SK-N-MC (cell line): ENCODE data around the gene SYVN1.

Source experiments
- DNase-seq: peaks from one replicate; pipeline ENCODE4 v3.0.0-alpha.2; 2011; ENCODE audit warnings: low read depth, low spot score
- H3K27ac ChIP-seq: fragments of 200-600 bp; sonication (generic); 2 replicates; pipeline ENCODE4 v1.5.1; 2016; ENCODE audit warnings: mixed run types
- H3K36me3 ChIP-seq: fragments of 200-600 bp; sonication (generic); 2 replicates; pipeline ENCODE4 v1.6.1; 2017; ENCODE audit warnings: antibody characterized with exemption, low read length, mixed read lengths; ENCODE audit not compliant: insufficient read depth
- H3K4me3 ChIP-seq: fragments of 200-600 bp; sonication (generic); 2 replicates; pipeline ENCODE4 v1.5.1; 2016
- H3K9ac ChIP-seq: fragments of 200-600 bp; sonication (generic); 2 replicates; pipeline ENCODE4 v1.8.0; 2017; ENCODE audit warnings: mixed run types, mixed read lengths; ENCODE audit not compliant: insufficient read length
- H3K9me3 ChIP-seq: fragments of 200-600 bp; sonication (generic); 2 replicates; pipeline ENCODE4 v1.6.1; 2017; ENCODE audit warnings: low read depth, mild to moderate bottlenecking, antibody characterized with exemption, low read length, moderate library complexity, mixed read lengths
- EZH2 ChIP-seq: fragments of 200-600 bp; sonication (generic); IDR thresholded peaks from one replicate; pipeline ENCODE4 v1.6.1; 2017; ENCODE audit warnings: antibody characterized with exemption
- FOXP2 ChIP-seq: optimal IDR thresholded peaks from 2 replicates; pipeline ENCODE3; 2011; ENCODE audit warnings: mild to moderate bottlenecking, moderate library complexity; ENCODE audit not compliant: insufficient read depth; ENCODE audit errors: extremely low read length, control extremely low read depth
- POLR2AphosphoS5 ChIP-seq: IDR thresholded peaks from 2 replicates; pipeline ENCODE4 v1.6.1; 2012; ENCODE audit warnings: mild to moderate bottlenecking, low read depth, low read length, borderline replicate concordance

SYVN1 gene

GRCh38 chr11:65112546-65113360 lies 21.6 kb downstream of the SYVN1 start:
- DNase-seq, result no peak
- Histone ChIP-seq H3K9me3 (no peaks in the 10 kb centered on the region), H3K4me3 (peak overlapping the region; percentile 98), H3K36me3 (no peaks in the 10 kb centered on the region), H3K9ac (peak overlapping the region; percentile 83), H3K27ac (no peak overlapping the region)
- TF ChIP-seq POLR2AphosphoS5, result no peak; the same call in 1 of the 2 replicates
- TF ChIP-seq FOXP2, result no peak
- no peak for TF ChIP-seq EZH2

GRCh38 chr11:65111744-65112545 lies 22.4 kb downstream of the SYVN1 start, which contains the start of gene TM7SF2:
TSS of gene TM7SF2 (plus strand) at chr11:65111872. CDS start at chr11:65112016, 144 bp downstream.
- H3K9me3 ChIP-seq, result no peaks in the 10 kb centered on the region
- no peak for TF ChIP-seq EZH2
- peak; percentile 98 for TF ChIP-seq POLR2AphosphoS5
- TF ChIP-seq FOXP2, result no peak
- DNase-seq, result no peak
- H3K36me3 ChIP-seq, result no peaks in the 10 kb centered on the region
- peak within 1 kb of the TSS; percentile 83 for H3K9ac ChIP-seq
- peak within 1 kb of the TSS; percentile 98 for H3K4me3 ChIP-seq
- 0 out of 2 replicates have a peak within 1 kb of the TSS, but pooled peaks have one; percentile 6 for H3K27ac ChIP-seq

GRCh38 chr11:65111159-65111743 lies 23.1 kb downstream of the SYVN1 start:
- Histone ChIP-seq H3K4me3 (peak overlapping the region; percentile 98), H3K9me3 (no peaks in the 10 kb centered on the region), H3K9ac (no peak overlapping the region)

DNA sequence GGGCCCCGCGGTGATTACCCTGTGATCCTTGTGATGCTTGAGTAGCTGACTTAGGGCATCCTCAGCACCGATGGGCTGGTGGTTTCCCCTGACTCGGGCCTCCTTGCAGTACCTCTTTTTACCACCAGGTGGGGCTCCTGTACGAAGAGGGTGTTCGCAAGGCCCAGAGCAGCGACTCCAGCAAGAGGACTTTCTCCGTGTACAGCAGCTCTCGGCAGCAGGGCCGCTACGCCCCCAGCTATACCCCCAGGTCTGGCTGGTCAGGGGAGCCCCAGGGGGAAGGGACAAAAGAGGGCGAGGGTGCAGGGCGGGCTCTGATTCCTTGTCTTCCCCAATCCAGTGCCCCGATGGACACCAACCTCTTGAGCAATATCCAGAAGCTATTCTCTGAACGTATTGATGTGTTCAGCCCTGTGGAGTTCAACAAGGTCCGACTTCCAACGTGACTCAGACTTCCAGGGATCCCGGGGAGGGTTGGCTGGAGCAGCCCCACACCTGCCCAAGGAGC lies 23.9 kb downstream of the SYVN1 start:
- H3K27ac ChIP-seq, result no peak overlapping the region
- TF ChIP-seq POLR2AphosphoS5, result peak; percentile 37; the same call in 1 of the 2 replicates
- no peak for TF ChIP-seq FOXP2
- no peak for TF ChIP-seq EZH2
- peak overlapping the region; percentile 37; the same call in 1 of the 2 replicates for H3K4me3 ChIP-seq
- H3K9me3 ChIP-seq, result no peaks in the 10 kb centered on the region
- H3K36me3 ChIP-seq, result no peaks in the 10 kb centered on the region
- H3K9ac ChIP-seq, result no peak overlapping the region
- DNase-seq, result peak; percentile 58

More at GRCh38 chr11:65111159-65111743, 23.1 kb downstream of the SYVN1 start:
- no peak for DNase-seq
- Histone ChIP-seq H3K27ac (no peak overlapping the region), H3K36me3 (no peaks in the 10 kb centered on the region)
- TF ChIP-seq POLR2AphosphoS5 (no peak), FOXP2 (no peak), EZH2 (no peak)

- DNase-seq, result no peak
- Histone ChIP-seq H3K36me3 (no peaks in the 10 kb centered on the region), H3K27ac (no peak overlapping the region), H3K9me3 (no peaks in the 10 kb centered on the region), H3K4me3 (no peak overlapping the region), H3K9ac (no peak overlapping the region)
- no peak for TF ChIP-seq EZH2
- no peak for TF ChIP-seq FOXP2
- no peak for TF ChIP-seq POLR2AphosphoS5
These were observed 24.8 kb downstream of the SYVN1 start for GRCh38 chr11:65109231-65110198.

DNA sequence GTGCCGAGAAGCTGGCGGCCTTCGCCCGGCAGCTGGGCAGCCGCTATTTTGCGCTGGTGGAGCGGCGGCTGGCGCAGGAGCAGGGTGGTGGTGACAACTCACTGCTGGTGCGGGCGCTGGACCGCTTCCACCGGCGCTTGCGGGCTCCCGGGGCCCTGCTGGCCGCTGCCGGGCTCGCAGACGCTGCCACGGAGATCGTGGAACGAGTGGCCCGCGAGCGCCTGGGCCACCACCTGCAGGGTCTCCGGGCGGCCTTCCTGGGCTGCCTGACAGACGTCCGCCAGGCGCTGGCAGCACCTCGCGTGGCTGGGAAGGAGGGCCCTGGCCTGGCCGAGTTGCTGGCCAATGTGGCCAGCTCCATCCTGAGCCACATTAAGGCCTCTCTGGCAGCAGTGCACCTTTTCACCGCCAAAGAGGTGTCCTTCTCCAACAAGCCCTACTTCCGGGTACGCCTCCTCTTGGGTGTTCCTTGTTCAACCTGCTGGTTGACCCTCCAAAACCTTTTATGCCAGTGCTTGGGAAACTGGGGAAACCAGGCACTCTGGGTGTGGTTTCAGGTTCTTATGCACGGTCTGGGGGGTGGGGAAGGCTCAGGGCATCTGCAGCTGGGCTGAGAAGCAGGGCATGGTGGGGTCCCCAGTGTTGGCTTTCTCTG lies 25.7 kb downstream of the SYVN1 start:
- Histone ChIP-seq H3K36me3 (no peaks in the 10 kb centered on the region), H3K9me3 (no peaks in the 10 kb centered on the region), H3K4me3 (no peak overlapping the region), H3K27ac (no peak overlapping the region), H3K9ac (no peak overlapping the region)
- no peak for DNase-seq
- no peak for TF ChIP-seq EZH2
- no peak for TF ChIP-seq FOXP2
- no peak for TF ChIP-seq POLR2AphosphoS5

DNA sequence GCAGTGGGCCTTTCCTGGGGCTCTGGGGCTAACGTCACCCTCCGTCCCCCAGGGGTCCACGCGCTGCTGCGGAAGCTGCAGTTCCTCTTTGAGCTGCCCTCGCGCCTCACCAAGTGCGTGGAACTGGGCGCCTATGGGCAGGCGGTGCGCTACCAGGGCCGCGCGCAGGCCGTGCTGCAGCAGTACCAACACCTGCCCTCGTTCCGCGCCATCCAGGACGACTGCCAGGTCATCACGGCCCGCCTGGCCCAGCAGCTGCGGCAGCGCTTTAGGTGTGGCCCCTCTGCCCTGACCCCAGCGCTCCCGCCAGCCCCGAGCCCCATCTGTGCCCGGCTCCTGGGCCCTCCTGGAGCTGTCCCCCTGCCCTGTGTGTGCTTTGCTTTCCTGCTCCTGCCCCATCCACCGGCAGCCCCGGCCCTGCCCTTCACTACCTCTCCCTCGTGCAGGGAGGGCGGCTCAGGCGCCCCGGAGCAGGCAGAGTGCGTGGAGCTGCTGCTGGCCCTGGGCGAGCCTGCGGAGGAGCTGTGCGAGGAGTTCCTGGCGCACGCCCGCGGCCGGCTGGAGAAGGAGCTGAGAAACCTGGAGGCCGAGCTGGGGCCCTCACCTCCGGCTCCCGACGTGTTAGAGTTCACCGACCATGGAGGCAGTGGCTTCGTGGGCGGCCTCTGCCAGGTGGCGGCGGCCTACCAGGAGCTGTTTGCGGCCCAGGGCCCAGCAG lies 26.4 kb downstream of the SYVN1 start:
- TF ChIP-seq FOXP2 (no peak), POLR2AphosphoS5 (no peak), EZH2 (no peak)
- no peak overlapping the region for H3K27ac ChIP-seq
- DNase-seq, result no peak
- H3K36me3 ChIP-seq, result no peaks in the 10 kb centered on the region
- no peaks in the 10 kb centered on the region for H3K9me3 ChIP-seq
- no peak overlapping the region for H3K9ac ChIP-seq
- H3K4me3 ChIP-seq, result no peak overlapping the region
